CD4-positive, alpha-beta T cell treated with Interleukin-6 for 4 hours (primary cell): Measurements from ENCODE around the gene TAP1.
"Not testable (repeated sequence)": the region's sequence is repeated elsewhere in the genome, so short reads cannot be mapped to it uniquely, and the experiment has no call there.

Source experiments
- DNase-seq: peaks from one replicate; pipeline ENCODE4 v3.0.0-alpha.2; 2020; ENCODE audit warnings: mixed read lengths

The TAP1 gene

DNA sequence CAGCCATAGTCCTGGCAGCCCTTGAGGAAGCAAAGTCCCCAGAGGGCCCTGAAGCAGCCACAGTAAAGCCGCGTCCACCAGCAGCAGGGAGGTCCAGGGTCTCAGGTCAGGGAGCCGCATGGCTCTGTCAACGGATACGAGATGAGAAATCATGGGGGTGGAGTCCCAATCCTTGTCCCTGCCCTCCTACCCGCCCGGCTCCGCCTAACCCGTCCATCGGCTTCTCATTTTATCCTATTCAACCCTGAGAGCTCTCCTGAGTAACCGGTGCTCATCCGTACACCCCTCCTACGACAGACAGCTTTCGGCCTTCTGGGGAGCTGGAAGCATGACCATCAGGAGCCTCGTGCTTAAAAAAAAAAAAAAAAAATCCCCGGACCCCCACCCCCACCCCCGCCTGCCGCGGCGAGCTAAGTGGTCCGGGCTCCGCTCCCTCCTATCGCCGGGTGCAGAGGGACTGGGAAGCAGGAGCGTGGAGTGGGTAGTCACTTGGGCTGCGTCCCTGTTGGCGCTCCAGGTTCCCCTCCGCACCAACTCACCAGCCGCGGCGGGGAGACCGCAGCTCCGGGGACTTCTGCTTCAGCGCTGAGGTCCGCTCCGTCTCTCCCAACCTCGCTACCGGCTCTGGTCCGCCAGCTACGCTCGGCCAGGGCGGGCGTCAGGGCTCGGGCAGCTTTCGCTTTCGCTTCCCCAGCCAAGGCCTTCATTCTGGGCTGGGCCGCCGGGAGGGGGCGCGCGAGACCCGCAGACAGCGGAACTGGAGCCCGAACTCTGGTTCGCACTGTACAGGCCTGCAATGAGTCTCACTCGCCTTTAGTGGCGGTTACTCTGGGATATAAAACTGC is 15.2 kb downstream of the TAP1 start, which contains the start of gene TAP2:
TSS of gene TAP2 (minus strand) at position 626 of the 845 bp plus-strand sequence. CDS start at position 120, 506 bp downstream.
- peak; percentile 98 for DNase-seq

DNA sequence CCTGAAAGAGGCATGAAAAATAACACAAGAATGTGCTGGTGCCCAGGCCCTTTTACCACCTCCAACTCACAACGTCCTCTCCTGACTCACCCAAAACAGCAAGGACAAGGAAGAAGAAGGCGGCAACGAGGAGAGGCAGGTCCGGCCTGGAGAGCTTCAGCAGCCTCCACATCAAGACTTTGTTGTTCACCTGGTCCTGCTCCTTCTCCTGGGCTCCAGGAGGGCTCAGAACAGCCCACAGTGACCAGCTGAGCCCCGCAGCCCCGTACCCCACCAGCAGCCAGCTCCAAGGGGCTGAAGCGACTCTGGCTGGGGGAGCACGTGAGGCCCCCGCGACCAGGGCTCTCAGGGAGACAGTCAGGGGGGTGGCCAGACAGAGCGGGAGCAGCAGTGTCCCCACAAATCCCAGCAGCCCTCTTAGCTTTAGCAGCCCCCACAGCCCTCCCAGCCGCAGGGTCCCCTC is 15.8 kb downstream of the TAP1 start:
- no peak for DNase-seq

GRCh38 chr6:32836873-32837272 is 16.6 kb downstream of the TAP1 start:
- DNase-seq, result no peak

DNA sequence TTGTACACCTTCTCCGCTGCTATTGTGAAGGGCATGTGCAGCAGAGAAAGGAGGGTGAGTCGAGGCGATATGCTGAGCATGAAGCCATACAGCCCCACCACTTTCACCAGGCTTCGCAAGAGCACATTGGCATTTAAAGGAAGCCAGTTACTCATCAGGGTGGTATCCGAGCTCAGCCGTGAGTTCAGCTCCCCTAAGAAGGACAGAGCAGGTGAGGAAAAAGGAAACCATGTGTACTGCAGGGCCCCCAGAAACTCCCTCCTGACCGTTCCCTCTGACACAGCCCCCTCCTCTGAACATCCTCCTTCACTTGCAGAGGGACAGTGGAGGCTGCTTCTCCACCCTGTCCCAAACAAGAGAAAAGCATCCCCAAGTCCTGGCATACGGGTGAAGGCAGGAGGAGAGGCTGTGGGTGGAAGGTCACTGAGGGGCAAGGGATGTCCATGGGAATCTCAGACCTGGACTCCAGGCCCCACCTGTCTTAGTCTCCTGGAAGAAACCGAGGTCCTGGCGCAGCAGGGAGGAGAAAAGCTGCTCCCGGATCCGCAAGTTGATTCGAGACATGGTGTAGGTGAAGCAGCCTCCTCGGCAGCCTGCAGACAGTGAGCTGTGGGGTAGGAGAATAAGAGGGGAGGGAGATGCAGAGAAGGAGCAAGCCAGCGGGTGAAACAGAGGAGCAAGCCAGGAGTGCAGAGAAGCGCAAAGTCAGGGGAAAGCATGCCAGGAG is 18.2 kb downstream of the TAP1 start:
- no peak for DNase-seq

DNA sequence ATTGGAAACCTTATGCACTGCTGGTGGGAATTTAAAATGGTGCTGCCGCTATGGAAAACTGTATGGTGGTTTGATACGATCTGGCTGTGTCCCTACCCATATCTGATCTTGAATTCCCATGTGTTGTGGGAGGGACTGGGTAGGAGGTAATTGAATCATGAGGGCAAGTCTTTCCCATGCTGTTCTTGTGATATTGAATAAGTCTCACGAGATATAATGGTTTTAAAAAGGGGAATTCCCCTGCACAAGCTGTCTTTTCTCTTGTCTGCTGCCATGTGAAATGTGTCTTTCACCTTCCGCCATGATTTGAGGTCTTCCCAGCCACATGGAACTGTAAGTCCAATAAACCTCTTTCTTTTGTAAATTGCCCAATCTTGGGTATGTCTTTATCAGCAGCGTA is 19.8 kb downstream of the TAP1 start:
- no peak for DNase-seq

GRCh38 chr6:32832535-32832934 is 21.0 kb downstream of the TAP1 start:
- DNase-seq, result no peak

DNA sequence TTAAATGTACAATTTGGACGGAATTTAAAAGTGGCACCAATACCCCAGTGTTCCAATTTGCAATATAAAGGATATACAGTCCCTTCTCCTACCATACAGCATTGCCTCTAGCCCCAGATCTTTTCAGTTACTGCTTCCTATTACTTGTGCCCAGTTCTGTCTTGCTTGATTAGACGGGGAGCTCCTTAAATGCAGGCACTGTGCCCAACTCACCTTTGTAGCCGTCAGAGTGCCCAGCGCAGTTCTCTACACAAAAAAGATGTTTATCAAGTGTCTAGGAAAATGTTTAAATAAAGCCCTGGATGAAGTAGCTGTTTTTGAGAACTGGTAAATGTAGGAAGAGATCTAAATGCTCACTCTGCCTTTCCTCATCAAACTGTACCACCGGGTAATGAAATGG is 22.6 kb downstream of the TAP1 start:
- DNase-seq, result no peak

GRCh38 chr6:32830017-32830416 is 23.5 kb downstream of the TAP1 start:
- no peak for DNase-seq

GRCh38 chr6:32829495-32829894 is 24.0 kb downstream of the TAP1 start:
- DNase-seq, result no peak

DNA sequence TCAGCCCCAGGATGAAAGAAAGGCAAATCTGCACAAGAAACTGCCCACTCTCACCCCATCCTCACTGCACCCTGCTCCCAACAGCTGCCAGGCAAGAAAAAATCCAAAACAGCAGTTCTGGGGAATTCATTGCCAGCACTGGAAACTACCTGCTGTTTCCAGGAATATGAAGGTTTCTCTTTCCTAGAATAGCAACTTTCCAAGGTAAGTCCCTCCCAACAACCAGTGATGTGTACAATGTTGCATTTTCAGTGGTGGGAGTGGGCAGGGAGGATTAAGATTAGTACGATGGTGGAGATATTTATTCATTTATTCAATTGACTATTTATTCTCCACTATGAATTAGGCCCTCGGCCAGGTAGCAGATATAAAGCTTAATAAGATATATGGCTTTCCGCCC is 26.5 kb downstream of the TAP1 start:
- no peak for DNase-seq

GRCh38 chr6:32825966-32826365 is 27.5 kb downstream of the TAP1 start:
- no peak for DNase-seq

DNA sequence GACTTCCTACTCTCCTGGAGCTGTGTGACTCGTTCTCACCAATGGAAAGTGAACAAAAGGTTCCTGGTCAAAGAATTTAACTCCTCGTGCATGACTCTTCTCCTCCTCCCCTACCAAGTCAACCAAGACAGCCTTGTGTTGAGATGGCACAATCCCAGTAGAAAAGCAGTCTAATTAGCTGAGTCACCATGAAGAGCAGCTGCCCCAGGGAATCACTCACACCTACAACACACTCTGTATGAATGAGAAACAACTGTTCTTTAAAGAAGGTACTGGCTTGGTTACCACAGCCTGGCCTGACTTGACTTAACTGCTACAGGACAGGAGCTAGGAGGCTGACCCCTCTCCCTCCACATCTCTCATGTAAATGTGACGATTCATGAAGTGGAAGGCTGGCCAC is 33.8 kb downstream of the TAP1 start:
- no peak for DNase-seq

DNA sequence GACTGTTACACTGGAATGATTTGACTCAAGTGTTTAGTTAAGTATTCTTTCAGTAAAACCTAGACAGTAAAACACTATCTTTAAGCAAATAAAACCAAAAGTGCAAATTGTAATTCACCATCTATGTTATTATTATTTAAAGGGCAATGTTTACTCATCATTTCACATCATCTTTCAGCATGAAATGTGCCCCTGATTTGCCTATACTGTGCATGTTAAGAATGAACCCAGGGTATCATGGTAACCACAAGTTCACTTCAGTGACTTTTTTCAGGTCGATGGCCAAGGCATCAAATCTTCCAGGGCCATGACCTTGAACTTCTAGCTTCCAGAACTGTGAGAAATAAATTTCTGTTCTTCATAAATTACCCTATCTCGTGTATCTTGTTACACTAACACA is 34.6 kb downstream of the TAP1 start:
- DNase-seq, result no peak

- no peak for DNase-seq
These were observed 36.7 kb downstream of the TAP1 start, which contains the start of gene HLA-DOB for GRCh38 chr6:32816746-32817204. Gene HLA-DOB, minus strand, starts transcription at chr6:32817002. Its CDS starts 51 bp downstream, at chr6:32816951.

- no peak for DNase-seq
These were observed 37.5 kb downstream of the TAP1 start for GRCh38 chr6:32815996-32816395.

DNA sequence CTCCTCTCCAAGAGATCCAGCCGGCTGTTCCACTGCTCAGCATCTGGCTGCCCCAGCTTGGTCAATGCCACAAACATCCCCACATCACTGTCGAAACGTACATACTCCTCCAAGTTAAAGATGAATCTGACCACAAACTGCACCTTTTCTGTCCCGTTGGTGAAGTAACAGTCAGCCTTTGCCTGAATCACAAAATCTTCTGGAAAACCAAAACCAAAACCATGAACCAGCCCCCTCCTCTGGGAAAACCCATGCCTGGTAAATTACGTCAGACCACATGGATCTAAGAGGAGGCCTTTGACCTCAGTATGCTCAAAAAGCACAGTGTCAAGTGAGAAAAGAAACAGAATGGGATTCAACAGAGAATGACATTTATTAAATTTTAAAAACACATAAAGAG is 38.4 kb downstream of the TAP1 start:
- no peak for DNase-seq

DNA sequence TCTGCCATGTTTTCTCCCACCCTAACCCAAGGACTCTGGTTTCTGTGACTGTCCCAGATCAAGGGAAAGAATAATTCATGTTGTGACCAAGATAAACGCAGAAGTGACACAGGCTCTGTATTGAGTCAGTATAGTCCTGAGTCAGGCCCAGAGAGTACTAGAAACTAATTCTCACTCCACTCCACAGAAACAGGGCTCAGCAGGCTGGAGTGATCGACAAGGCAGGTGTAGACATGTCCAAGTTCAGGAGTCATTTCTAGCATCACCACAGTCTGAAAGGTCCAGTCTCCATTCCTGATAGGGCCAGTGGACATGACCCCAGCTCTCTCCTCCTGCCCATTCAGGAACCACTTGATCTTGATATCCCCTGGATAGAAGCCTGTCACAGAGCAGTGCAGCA is 39.4 kb downstream of the TAP1 start:
- no peak for DNase-seq

- DNase-seq, result no peak
These were observed 44.3 kb downstream of the TAP1 start for GRCh38 chr6:32809171-32809570.

DNA sequence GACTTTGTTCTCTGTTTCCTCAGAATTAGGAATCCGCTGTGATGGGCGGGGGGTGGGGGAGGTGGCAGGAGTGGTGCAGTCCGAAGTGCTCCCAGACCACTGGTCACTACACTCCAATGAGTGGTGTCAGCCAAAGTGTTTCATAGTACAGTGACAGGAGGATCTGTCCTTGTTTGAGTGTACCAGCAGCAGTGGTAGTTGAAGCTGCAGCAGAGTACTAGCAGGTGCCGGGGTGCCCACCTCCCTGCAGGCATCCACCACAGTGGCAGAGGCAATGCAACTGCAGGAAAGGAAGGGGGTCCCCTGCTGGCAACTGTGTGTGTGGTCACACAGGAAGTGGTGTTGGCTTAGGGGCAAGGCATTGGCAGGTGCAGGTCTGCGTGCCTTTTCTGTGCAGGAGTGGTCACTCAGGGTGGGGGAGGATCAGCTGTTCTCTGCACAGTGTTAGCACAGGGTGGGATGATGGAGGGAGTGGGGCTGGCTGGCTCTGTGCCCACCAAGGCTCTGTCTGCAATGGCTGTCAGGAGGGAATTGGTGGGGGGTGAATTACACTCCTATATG is 46.4 kb downstream of the TAP1 start:
- DNase-seq, result no peak

- not testable (repeated sequence) for DNase-seq
These were observed 48.1 kb downstream of the TAP1 start for GRCh38 chr6:32805404-32805803.

DNA sequence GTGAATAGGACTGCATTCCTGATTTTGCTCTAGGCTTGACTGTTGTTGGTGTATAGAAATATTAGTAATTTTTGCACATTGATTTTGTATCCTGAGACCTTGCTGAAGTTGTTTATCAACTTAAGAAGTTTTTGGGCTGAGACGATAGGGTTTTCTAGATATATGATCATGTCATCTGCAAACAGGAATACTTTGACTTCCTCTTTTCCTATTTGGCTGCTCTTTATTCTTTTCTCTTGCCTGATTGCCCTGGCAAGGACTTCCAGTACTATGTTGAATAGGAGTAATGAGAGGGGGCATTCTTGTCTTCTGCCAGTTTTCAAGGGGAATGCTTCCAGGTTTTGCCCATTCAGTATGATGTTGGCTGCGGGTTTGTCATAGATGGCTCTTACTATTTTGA is 50.1 kb downstream of the TAP1 start:
- DNase-seq, result no peak

DNA sequence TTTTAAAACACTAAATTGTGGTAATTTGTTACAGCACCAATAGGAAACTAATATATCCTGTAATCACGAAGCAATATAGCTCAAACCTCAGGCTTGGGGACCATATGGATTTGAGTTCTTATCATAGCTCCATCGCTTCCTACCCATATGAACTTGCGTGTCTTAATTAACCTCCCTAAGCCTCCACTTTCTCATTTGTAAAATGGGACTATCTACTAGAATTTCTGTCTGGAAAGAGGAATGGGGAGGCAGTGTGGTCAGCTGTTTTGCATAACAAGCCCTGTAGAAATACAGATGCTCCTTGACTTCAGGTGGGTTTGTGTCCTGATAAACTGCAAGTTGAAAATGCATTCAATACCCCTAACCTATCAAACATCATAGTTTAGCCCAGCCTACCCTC is 53.8 kb downstream of the TAP1 start:
- DNase-seq, result no peak

DNA sequence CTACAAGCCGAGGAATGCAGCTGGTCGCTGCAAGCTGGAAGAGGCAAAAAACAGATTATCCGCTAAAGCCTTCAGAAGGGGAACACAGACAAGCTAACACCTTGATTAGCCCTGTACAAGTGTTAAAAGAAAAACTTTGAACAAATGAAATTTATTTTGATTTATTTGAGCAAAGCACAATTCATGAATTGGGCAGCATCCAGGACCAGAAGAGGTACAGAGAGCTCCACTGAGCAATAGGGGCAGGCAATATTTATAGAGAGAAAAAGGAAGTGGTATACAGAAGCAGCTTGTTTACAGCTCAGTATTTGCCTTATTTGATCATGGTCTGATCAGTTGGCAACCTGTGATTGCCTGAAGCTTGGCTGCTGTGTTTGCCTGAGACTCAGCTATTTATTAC is 54.3 kb downstream of the TAP1 start:
- DNase-seq, result no peak
